Measurements from ENCODE around the gene SLC12A6. TPM values are rescaled to one million over a fixed set of nuclear protein-coding genes. Genes with fewer than 3 reads are reported as not detected.

Gene SLC12A6
- total RNA-seq, 3 donors from 2014 or later = 22.3 to 28.8 (median 25.8) TPM

GRCh38 chr15:34217587-34218225 lies 119.9 kb downstream of the SLC12A6 start:
- intact Hi-C loops (cut with DNase I; ENCODE audit: low total_unique reads) = no loop called here
- no peak for DNase-seq (ENCODE audit: low spot score in 2 of 2)
- Histone ChIP-seq H3K9me3 (no peaks in the 10 kb centered on the region), H3K27me3 (no peaks in the 10 kb centered on the region), H3K27ac (no peak overlapping the region), H3K4me1 (no peaks in the 10 kb centered on the region), H3K4me3 (no peak overlapping the region), H3K36me3 (no peaks in the 10 kb centered on the region)
- TF ChIP-seq POLR2A (IDR thresholded peaks at IDR 0.05) (no peak), CTCF (IDR thresholded peaks at IDR 0.05) (no peak), POLR2AphosphoS5 (IDR thresholded peaks at IDR 0.05) (no peak)

- H3K36me3 ChIP-seq = no peaks in the 10 kb centered on the region
- no peaks in the 10 kb centered on the region for H3K4me1 ChIP-seq
- no peak for TF ChIP-seq POLR2A (IDR thresholded peaks at IDR 0.05)
- TF ChIP-seq CTCF (IDR thresholded peaks at IDR 0.05) = no peak
- H3K9me3 ChIP-seq = no peaks in the 10 kb centered on the region
- no peak overlapping the region for H3K4me3 ChIP-seq
- no peak overlapping the region for H3K27ac ChIP-seq
- DNase-seq (ENCODE audit: low spot score in 2 of 2) = no peak
- intact Hi-C loops (cut with DNase I; ENCODE audit: low total_unique reads) = no loop called here
- H3K27me3 ChIP-seq = no peaks in the 10 kb centered on the region
Measured at GRCh38 chr15:34216527-34217270, 120.9 kb downstream of the SLC12A6 start.

- TF ChIP-seq POLR2AphosphoS5 (IDR thresholded peaks at IDR 0.05) = no peak
- TF ChIP-seq CTCF (IDR thresholded peaks at IDR 0.05) = no peak
- TF ChIP-seq POLR2A (IDR thresholded peaks at IDR 0.05) = no peak
- intact Hi-C loops (cut with DNase I; ENCODE audit: low total_unique reads) = no loop called here
Measured at GRCh38 chr15:34214135-34214534, 123.4 kb downstream of the SLC12A6 start.

GRCh38 chr15:34213690-34214089 lies 123.9 kb downstream of the SLC12A6 start:
- Histone ChIP-seq H3K4me1 (no peaks in the 10 kb centered on the region), H3K36me3 (no peaks in the 10 kb centered on the region), H3K27ac (no peak overlapping the region), H3K27me3 (no peaks in the 10 kb centered on the region), H3K9me3 (no peaks in the 10 kb centered on the region), H3K4me3 (no peak overlapping the region)
- intact Hi-C loops (cut with DNase I; ENCODE audit: low total_unique reads) = no loop called here
- TF ChIP-seq POLR2A (IDR thresholded peaks at IDR 0.05) (no peak), CTCF (IDR thresholded peaks at IDR 0.05) (no peak), POLR2AphosphoS5 (IDR thresholded peaks at IDR 0.05) (no peak)
- DNase-seq (ENCODE audit: low spot score in 2 of 2) = no peak

More at GRCh38 chr15:34214135-34214534, 123.4 kb downstream of the SLC12A6 start:
- no peaks in the 10 kb centered on the region for H3K36me3 ChIP-seq
- H3K27ac ChIP-seq = no peak overlapping the region
- no peak for DNase-seq (ENCODE audit: low spot score in 2 of 2)
- H3K9me3 ChIP-seq = no peaks in the 10 kb centered on the region
- H3K4me1 ChIP-seq = no peaks in the 10 kb centered on the region
- H3K27me3 ChIP-seq = no peaks in the 10 kb centered on the region
- H3K4me3 ChIP-seq = no peak overlapping the region
